Posterior cingulate gyrus (tissue), 11 donors: Measurements from ENCODE around the gene FSTL3.
"Not testable (repeated sequence)": the region's sequence is repeated elsewhere in the genome, so short reads cannot be mapped to it uniquely, and the experiment has no call there.

Source experiments
- DNase-seq, 10 donors: peaks; one replicate each; pipeline versions ENCODE4 v3.0.0 to v3.0.0-alpha.2; 2020 to 2021; ENCODE audit warnings: mixed read lengths in 3 of 10
- intact Hi-C: fragments of 100-400 bp; cut with DNase I; formaldehyde crosslinking; loops from one replicate; pipeline ENCODE4 v1.15.1; 2023

FSTL3 gene

DNA sequence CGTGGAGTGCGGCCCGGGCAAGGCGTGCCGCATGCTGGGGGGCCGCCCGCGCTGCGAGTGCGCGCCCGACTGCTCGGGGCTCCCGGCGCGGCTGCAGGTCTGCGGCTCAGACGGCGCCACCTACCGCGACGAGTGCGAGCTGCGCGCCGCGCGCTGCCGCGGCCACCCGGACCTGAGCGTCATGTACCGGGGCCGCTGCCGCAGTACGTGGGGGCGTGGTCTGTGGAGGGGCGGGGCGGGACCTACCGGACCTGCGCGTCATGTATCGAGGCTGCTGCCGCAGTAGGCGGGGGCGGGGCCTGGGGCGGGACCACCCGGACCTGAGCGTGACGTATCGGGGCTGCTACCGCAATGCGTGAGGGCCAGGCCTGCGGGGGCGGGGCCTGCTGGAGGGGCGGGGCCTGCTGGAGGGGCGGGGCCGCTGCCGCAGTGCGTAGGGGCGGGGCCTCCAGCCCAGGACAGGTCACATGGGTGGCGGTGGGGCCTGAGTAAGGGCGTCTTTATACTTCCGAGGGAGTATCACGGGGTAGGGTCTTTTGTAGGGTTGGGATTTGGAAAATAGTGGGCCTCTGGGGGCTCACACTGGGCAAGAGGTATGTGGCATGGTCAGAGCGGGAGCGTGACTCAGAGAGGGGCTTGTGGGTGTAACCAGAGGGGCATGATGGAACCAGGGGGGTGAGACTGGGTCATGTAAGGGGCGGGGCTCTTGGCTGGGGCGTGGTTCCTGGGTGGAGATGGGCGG is 4.3 kb downstream of the FSTL3 start:
- peak; percentile 97 to 100 (median 99) for DNase-seq
- intact Hi-C loops = no loop called here

DNA sequence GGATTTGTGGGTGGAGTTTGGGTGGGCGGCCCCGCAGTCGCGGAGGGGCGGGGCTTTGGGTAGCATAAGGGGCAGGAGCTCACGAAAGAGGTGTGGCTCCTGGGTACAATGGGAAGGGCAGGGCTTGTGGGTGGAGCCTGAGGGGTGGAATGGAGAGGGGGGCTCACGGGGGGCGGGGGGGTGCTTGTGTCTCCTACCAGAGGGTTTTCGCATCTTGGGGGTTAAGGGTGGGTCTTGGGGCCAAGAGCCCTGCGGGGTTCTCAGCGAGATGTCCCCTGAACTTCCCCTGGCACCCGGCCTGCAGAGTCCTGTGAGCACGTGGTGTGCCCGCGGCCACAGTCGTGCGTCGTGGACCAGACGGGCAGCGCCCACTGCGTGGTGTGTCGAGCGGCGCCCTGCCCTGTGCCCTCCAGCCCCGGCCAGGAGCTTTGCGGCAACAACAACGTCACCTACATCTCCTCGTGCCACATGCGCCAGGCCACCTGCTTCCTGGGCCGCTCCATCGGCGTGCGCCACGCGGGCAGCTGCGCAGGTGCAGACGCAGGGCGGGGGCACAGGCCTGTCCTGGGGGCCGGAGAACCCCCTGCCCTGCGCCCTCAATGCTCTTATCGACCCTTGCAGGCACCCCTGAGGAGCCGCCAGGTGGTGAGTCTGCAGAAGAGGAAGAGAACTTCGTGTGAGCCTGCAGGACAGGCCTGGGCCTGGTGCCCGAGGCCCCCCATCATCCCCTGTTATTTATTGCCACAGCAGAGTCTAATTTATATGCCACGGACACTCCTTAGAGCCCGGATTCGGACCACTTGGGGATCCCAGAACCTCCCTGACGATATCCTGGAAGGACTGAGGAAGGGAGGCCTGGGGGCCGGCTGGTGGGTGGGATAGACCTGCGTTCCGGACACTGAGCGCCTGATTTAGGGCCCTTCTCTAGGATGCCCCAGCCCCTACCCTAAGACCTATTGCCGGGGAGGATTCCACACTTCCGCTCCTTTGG is 5.1 kb downstream of the FSTL3 start:
- intact Hi-C loops = no loop called here
- peak in 9 of 10 donors; percentile 71 to 98 (median 80) for DNase-seq

DNA sequence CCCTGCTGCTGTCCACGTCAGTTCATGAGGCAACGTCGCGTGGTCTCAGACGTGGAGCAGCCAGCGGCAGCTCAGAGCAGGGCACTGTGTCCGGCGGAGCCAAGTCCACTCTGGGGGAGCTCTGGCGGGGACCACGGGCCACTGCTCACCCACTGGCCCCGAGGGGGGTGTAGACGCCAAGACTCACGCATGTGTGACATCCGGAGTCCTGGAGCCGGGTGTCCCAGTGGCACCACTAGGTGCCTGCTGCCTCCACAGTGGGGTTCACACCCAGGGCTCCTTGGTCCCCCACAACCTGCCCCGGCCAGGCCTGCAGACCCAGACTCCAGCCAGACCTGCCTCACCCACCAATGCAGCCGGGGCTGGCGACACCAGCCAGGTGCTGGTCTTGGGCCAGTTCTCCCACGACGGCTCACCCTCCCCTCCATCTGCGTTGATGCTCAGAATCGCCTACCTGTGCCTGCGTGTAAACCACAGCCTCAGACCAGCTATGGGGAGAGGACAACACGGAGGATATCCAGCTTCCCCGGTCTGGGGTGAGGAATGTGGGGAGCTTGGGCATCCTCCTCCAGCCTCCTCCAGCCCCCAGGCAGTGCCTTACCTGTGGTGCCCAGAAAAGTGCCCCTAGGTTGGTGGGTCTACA is 6.6 kb downstream of the FSTL3 start:
- DNase-seq = no peak
- intact Hi-C loops = no loop called here

DNA sequence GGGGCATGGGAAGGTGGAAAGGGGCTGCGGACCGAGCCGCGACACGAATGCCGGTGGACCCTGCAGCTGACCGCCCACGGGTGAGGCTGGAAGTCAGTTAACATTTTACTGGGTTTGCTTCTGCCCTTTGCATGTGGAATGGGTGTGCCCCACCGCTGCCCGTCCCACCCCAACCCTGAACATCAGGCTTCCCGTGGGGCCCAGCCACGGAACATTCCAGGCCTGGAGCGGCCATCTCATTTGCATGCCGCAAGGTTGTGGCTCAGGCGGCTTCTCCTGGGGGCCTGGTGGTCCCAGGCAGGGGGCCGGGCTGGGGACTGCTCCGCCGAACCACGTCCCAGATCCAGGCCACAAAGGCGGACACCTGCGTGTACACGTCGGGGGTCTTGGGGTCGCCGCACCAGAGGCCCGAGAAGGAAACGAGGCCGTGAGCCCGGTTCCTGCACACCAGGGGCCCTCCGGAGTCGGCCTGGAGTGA is 9.3 kb downstream of the FSTL3 start:
- intact Hi-C loops = no loop called here
- DNase-seq = no peak

DNA sequence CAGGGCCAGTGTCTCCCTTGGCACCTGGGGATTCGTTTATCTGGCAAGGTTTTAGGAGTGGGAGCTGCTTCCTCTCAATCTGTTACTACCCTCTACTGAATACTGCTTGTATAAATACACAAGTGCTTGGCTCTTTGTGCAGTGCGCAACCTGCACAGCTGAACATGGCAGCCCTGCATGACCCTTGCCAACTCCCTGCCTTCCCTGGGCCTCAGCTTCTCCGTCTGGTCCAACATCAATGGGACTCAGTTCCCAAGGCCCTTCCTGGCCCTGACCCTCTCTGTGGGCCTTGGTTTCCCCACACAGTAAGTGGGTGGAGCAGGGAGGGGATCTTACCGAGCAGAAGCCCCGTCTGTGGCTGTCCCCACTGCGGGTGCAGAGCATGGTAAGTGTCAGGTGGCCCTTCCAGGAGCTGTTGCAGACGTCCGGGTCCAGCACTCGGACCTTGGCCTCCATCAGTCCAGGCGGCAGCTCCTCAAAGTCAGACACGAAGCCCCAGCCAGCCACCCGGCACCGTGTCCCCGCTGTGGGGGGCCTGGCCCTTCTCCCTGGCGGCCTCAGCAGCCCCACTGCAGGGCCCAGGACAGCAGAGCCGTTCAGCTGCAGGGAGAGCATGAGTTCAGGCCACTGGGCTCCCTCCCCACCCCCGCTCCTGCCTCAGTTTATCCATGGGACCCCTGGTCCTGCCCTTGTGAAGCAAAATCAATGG is 10.6 kb downstream of the FSTL3 start:
- intact Hi-C loops = no loop called here
- no peak for DNase-seq

DNA sequence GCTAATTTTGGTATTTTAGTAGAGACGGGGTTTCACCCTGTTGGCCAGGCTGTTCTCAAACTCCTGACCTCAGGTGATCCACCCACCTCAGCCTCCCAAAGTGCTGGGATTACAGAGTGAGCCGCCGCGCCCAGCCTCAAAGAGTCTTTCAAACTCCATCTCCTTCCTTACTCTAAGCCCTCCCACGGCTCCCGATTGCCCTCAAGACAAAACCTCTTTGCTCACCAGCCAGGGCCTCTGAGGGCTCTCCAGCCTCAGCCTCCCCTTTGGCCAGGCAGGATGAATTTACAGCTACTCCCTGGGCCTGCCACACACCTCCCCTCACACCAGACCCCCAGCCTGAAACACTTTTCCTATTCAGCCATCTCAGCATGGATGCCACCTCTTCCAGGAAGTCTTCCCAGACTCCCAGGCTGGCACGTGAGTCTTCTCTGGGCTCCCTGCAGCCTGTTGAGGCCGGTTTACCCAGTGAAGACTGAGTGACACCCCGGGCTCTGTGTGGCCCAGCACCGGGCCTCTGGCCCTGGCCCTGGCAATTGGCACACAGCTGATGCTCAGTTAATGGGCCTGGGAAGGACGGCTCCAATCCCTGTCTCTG is 11.5 kb downstream of the FSTL3 start:
- DNase-seq = no peak
- intact Hi-C loops = no loop called here

DNA sequence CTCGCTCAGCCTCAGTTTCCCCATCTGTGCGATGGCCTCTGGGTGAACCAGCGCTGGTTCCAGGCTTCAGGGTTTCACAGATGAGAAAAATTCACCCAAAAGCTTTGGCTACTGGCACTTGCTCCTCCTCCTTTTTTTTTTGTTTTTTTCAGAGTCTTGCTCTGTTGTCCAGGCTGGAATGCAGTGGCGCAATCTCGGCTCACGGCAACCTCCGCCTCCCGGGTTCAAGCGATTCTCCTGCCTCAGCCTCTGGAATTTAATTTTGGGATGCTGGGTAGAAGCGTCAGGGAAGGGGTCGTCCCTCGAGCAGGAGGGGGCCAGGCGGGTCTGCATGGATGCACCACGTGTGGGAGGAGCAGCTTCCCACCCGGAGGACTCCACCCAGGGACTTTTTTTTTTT is 12.0 kb downstream of the FSTL3 start:
- DNase-seq = no peak
- intact Hi-C loops = no loop called here

DNA sequence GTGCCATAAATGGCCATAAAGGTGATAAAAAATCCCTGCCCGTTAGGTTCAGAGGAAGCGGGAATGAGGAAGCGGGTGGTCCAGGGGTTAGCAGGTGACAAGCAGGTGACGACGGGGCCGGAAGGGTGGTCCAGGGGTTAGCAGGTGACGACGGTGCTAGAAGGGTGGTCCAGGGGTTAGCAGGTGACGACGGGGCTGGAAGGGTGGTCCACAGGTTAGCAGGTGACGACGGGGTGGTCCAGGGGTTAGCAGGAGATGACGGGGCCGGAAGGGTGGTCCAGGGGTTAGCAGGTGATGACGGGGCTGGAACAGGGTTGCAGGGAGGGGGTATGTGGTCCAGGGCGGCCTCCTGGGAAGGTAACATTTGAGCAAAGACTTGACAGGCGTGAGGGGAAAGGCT is 12.8 kb downstream of the FSTL3 start:
- DNase-seq = no peak
- intact Hi-C loops = no loop called here

DNA sequence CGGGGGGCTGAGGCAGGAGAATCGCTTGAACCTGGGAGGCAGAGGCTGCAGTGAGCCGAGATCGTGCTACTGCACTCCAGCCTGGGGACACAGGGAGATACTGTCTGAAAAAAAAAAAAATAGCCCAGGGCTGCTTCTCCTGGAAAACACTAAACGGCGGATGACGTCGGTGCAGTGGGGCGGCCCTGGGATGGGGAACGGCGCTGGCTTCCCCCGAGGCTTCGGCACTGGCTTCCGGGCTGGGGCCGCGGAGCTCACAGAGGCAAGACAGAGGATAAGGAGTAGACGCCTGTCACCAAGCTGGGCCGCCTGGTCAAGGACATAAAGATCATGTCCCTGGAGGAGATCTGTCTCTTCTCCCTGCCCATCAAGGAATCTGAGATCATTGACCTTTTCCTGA is 14.0 kb downstream of the FSTL3 start:
- no peak for DNase-seq
- intact Hi-C loops = no loop called here

DNA sequence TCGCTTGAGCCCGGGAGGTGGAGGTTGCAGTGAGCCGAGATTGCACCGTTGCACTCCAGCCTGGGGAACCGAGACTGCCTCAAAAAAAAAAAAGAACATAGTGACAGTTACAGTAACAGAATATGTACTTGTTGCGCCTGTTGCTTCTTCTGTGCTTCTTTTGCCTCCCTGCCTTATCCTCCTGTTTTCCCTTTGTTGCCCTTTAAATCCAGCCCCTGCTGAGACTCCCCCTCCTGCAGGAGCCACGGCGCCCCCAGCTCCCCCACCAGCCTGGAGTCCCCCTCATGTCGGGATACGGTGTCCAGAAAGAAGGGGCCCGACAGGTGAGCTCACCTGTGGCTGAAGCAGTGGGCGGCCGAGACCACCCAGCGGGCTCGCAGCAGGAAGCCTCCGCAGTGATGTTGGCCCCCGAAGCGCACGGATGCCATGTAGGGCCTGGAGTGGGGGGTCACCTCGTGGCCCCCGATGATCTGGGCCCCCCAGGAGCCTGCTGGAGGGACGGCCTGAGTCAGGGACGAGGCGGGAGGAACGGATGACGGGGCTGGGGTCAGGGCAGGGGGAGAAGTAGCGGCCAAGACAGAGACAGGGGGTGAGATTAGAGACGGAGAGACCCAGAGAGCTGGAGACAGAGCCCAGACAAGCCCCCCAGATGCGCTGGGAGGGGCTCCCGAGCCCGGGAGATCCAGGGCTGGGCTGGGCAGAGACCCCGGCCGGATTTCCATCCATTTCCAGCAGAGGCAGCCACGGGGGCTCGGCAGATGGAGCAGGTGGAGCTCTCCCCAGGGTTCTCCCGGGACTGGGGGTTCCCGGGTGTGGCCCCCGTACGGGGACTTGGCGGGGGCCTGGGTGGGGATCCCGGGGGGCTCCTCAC is 18.5 kb downstream of the FSTL3 start:
- intact Hi-C loops = no loop called here
- no peak for DNase-seq

DNA sequence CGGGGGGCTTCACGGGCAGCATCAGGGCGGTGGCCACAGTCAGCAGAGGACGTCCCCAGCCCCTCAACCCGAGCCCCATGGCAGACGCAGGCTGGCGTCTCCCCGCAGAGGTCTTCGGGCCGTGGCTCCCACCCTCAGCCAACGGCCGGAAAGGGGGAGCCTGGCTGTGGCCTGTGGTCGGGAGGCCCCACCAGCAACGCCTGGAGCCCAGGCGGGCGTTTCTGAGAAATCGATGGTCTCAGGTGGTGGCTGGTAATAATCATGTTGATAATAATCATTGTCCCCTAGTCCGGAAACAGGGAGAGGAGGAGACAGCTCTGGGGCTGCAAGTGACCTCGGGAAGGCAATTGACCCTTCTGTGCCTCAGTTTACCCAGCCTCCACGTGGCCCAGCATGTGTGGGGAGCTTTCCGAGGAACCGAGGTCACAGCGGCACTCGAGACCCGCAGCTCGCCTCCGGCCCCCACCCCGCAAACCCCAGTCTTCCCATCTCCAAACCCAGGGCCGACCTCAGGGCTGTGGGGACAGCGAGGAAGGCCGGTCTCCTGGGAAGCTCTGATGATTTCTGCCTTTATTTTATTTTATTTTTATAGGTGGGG is 19.3 kb downstream of the FSTL3 start, which contains the start of gene PRSS57:
TSS of gene PRSS57 (minus strand) at position 101 of the 598 bp plus-strand sequence. CDS start at position 79, 22 bp downstream.
- intact Hi-C loops = no loop called here
- DNase-seq = no peak

DNA sequence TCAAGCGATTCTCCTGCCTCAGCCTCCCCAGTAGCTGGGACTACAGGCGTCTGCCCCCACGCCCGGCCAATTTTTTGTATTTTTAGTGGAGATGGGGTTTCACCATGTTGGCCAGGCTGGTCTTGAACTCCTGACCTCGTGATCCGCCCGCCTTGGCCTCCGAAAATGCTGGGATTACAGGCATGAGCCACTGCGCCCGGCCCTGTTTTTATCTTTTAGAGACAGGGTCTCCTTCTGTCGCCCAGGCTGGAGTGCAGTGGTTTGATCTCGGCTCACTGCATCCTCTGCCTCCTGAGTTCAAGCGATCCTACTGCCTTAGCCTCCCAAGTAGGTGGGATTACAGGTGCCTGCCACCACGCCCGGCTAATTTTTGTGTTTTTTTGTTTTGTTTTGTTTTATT is 22.3 kb downstream of the FSTL3 start:
- DNase-seq, intact Hi-C loops: not testable (repeated sequence)

DNA sequence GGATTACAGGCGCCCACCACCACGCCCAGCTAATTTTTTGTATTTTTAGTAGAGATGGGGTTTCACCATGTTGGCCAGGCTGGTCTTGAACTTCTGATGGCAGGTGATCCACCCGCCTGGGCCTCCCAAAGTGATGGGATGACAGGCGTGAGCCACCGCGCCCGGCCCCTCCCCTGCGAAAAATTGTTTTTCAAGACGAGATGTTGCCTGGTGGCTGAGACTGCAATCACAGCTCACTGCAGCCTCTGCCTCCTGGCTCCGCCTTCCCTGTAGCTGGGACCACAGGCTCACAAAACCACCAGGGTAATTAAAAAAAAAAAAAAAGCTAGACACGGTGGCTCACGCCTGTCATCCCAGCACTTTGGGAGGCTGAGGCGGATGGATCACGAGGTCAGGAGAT is 23.7 kb downstream of the FSTL3 start:
- intact Hi-C loops, DNase-seq: not testable (repeated sequence)

DNA sequence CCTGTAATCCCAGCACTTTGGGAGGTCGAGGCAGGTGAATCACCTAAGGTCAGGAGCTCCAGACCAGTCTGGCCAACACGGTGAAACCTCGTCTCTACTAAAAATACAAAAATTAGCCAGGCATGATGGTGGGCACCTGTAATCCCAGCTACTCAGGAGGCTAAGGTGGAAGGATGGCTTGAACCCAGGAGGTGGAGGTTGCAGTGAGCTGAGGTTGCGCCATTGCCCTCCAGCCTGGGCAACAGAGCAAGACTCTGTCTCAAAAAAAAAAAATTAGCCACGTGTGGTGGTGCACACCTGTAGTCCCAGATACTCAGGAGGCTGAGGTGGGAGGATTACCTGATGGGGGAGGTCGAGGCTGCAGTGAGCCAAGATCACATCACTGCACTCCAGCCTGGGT is 26.7 kb downstream of the FSTL3 start:
- DNase-seq, intact Hi-C loops: not testable (repeated sequence)

DNA sequence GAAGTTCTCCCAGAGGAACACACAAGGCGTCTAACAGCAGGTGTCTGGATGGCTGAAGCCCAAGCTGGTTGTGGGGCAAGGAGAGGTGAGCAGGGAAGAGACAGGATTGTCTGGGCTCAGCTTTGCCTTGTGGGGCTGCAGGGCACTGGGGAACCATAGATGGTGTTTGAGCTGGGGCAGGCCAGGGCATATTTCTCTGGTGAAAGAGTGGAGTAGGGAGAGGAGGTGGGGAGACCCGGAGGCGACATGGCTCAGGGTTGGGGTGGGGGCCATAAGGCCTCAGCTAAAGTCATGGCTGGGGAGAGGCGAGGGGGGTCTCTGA is 27.1 kb downstream of the FSTL3 start:
- DNase-seq = no peak
- intact Hi-C loops = no loop called here

DNA sequence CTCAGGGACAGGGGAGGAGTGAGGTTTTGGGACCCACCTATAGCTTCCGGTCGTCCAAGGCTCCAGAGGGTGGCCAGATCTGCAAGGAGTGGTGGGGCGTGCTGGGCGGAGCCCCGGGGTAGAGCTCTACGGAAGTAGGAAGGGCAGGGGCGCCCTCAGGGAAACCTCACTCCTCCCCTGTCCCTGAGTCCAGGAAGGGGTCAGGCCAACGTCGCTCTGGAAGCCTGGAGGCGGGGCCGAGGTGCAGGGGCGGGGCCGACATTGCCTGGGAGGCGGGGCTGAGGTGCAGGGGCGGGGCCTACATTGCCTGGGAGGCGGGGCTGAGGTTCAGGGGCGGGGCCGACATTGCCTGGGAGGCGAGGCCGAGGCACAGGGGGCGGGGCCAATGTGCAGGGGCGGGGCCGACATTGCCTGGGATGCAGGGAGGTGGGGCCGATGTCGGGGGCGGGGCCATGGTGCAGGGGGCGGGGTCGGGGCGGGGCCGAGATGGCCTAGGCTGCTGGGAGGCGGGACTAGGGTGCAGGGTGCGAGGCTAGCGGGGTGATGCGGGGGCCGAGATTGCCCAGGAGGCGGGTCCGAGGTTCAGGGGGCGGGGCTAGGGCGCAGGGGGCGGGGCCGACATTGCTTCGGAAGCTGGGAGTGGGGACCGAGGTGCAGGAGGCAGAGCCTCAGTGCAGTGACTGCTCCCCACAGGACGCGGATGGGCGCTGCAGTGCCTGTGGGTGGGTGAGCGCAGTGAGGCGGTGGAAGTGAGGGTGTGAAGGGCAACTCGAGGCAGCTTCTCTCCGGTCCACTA is 27.7 kb downstream of the FSTL3 start:
- intact Hi-C loops = no loop called here
- DNase-seq = peak in 3 of 10 donors; percentile 60 to 92 (median 86)

DNA sequence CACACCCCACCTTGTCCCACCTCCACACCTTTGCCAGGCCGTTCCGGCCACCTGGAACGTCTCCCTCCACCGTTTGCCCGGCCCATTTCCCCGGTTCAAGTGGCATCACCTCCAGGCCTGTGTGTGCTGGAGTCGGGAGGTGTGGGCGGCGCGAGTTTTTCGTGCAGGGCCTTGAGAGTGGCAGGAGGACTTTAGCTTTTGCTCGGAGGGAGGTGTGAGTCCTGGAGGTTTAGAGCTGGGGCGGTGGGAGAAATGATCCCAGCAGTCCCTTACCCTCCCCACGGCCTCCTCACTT is 28.2 kb downstream of the FSTL3 start:
- intact Hi-C loops = no loop called here
- no peak for DNase-seq
